NCI-H1436 (cell line): ENCODE data around the gene TLE1.
"Not testable (repeated sequence)": the region's sequence is repeated elsewhere in the genome, so short reads cannot be mapped to it uniquely, and the experiment has no call there.

Source experiments
- DNase-seq: peaks from one replicate; lab custom pipeline; 2025; lab: John Stamatoyannopoulos, UW

TLE1 gene

DNA sequence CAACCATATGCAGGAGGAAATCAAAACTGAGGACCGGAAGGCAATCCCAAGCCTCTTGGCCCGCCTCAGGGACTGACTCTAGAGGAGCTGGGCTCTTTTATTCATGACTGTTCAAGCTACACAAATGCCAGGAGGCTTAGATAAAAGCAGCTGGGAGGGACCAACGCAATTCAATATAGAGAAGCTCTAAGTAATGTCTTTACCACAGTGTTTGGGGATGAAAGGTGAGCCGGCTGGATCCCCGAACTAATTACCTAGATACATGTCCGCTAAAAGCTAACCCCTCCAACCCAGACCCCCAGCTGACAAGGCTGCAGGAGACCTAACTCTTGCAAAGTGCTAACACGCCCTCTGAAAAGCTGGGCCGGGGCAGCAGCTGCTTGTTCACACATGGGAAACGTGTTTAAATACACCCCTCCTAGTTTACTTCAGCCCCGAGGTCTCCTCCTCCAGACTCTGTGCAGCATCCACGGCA, 67.5 kb downstream of the TLE1 start:
- DNase-seq = peak; percentile 18

DNA sequence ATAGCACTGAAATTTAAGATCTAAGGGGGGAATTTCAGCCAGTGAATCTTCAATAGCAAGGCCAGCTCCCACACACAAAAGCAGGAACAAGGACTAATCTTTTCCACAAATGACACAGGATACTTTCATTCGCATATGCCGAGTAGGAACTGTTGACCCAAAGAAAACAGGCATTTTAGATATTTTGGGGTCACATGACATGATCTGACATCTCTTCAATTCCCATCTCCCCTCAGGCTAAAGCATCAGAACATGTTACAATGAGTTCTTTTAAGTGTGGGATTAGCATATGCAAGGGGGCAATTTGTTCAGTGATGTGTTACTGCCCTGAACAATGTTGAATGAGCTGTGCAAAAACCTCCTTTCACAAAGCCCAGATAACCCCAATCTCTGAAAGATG, 68.2 kb downstream of the TLE1 start:
- DNase-seq = no peak

DNA sequence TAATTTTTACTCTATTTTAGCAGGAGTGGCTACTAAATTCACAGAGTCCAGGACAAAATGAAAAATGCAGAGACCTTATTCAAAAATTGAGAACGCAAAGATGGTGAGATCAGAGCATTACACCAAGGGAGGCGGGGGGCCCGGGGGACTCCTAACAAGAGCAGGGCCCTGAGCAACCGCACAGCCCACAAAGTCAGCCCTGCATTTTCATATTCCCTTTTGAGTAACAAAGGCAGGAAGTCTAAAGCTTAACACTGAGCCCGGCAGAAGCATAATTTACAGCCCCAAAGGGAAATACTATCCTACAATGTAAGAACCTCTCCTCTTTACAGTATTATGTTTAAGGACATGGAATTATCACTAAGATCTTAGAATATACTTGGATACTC, 69.4 kb downstream of the TLE1 start:
- DNase-seq = no peak

DNA sequence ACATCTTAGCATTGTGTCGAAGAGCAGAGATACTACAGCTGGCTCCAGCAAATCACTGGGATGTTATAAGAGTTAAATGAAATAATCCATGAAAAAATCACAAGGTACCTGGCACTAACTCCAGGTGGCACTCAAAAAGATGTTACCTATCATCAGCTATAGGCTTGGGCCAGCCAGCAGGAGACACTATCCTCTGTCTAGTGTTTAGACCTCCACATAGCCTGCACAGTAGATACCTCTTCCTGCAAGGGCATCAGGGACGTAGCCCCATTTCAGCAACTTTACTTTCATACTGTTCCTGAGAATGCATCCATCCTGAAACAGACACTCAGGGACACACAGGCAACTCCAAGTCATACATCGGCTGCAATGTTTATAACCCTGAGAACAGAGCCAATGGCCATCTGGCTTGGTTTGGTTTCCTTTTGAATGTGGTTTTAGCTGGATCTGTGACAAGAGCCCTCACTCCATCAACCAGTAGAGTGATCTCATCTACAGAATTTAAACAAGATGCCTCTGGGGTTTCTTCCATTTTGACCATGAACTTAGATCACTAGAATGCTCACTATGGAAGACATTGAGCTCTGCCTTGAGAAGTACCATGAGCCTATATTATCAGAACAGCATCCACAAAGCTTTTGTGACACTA, 69.9 kb downstream of the TLE1 start:
- no peak for DNase-seq

DNA sequence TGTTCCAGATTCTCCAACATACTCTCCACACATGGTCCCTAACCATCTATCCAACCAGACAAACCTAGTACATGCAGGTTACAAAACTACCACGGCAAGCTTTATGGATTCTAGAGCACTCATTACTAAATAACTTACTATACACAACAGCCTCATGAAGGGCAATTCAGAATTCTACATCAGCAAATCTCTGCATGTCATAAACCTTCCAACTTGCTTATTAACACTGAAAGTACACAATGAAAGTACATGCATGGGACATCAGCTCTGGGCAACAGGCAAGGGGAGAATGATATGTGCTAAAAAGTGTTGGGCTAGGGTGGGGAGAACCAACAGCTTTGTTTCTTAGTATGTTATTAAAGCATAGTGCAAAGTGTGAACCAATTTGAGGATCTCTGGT, 70.4 kb downstream of the TLE1 start:
- DNase-seq = no peak

DNA sequence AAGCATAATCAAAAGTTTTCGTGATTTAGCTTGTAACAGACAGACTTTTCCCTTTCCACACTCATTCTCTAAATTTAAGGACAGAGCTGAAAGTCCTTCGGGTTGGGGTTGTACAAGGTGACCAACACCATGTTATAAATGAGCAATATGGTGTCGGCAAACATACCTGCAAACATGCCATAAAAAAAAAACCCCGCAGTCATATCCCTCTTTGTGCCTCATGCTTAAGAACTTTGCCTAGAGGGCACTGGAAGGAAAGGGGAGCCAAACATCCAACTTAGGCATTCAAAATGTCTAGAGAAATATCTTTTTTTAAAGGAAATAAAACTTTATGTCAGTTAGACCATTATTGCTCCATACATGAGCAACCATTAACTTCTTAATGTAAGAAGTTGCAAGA, 73.2 kb downstream of the TLE1 start:
- DNase-seq = no peak

DNA sequence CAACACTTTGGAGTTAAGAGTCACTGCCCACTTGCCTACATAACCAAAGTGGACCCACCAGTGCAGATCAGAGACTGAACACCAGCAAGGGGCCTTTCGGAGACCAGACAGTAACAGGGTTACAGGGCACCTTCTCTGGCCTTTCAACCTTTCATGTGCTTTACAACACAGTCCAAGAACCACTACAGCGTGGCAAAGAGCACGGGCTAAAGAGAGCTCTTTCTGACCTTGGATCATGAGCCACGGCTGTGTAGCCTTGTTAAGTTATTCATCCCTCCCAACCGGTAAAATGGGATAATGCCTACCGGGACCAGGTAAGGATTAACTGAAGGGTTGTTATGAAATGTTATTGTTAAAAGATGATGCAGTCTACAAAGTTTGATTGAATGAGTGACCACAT, 75.0 kb downstream of the TLE1 start:
- no peak for DNase-seq

DNA sequence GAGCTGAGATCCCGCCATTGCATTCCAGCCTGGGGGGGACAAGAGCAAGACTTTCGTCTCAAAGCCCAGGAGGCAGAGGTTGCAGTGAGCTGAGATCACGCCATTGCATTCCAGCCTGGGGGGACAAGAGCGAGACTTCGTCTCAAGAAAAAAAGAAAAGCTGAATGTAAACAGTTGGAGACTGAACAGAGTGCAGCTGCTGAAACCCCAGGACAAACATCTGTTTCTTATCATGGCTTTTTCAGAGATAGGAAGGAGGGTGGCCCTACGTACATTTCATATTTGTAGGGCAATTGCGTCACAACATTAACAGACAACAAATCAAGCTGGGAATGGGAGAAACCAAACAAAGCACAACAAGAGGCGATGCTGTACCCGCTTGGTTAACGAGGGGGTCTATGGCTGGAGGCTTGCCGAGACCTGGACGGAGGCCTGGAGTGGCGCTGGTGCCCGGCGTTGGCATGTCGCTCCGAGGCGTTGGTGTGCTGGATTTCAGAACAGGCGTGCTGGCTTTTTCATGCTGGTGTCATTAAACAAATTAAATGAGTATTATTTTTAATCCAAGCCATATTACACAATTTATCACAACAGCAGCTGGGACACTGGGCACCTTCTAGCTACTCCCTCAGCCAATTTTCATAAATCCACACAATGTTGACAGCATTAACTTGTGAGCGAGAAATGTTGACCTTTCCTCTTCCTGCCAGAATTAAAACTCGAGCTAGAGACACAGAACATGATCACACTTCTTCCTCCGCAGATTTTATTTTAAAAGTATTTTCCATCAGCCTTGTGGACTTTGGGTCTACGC, 76.1 kb downstream of the TLE1 start:
- DNase-seq = no peak

DNA sequence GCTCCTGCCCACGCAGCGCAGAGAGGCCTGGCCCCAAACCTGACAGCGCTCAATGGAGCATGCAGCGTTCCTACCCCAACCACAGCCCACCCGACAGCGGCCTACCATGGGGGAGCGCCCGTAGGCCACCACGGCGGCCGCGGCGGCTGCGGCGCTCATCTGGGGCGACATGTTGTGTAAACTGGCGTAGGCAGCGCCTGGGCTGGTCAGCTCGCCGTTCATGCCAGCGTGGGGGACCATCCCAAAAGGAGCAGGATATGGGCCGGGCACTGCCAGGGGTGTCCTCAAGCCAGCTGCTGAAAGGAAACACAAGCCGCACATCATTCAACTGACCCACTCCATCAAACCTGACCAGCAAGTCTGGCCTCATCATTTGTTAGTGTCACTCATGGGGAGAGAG, 77.7 kb downstream of the TLE1 start:
- no peak for DNase-seq

DNA sequence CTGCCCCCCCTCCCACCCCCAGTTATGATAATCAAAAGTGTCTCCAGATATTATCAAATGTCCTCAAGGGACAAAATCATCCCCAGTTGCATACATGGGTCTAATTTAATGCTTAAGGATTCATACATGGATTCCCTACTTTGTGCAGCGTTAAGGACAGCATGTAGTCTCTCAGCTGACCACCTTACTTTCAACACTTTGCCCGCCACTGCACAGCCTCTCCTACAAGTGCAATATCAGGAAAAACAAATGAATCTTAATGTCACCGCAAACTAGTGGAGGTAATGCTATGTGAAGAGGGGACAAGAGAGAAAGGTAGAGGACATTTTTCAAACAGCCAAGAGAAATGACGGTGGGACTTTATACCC, 78.6 kb downstream of the TLE1 start:
- DNase-seq = no peak

DNA sequence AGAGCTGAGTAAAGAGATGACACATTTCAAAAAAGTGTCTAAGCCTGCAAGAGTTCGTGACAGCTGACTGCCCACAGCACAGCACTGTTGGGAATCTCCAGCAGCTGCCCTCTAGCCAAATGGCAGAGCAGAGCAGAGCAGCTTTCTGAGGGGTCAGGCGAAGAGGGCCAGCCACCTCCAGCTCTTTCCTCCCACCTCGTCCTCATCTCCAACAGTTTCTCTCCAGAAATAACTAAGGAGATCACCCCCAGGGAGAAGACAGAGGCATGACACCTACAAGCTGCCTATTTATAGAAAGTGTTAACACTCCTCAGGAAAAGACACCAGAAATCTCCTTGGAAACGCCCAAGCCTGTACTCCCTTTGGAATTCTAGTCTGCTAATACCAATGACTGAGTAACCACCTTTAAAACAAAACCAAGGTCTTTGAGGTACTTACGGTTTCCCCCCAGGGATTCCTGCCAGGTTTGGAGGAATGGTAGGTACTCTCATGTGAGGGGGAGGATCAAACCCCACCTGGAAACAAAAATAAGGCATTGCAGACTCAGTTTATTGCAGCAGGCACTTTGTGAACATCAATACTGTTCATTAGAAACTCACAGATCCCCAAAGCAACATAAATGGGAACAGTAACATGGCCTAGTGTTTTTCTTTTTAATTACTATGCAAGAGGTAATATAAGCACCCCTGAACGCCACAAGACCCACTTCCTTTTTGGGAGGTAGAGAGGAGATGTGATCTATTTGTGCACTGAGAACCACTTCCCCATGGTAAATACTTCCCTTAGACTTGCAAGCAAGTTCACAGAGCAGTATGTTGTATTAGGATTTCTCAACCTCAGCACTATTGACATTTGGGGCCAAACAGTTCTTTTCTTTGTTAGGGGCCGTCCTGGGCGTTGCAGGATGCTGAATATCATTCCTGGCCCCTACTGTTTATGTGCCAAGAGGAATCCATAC, 79.3 kb downstream of the TLE1 start:
- DNase-seq = no peak

DNA sequence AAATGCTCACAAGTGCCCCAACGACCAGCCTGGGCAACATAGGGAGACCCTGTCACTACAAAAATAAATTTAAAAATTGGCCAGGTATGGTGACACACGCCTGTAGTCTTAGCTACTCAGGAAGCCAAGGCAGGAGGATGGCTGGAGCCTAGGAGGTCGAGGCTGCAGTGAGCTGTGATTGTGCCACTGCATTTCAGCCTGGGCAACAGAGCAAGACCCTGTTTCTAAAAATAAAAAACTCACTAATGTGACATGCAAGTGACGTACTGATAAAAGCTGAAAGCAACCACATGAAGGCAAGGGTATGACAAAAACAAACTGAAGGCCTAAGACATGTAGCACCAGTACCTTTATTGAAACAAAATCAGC, 81.1 kb downstream of the TLE1 start:
- no peak for DNase-seq

DNA sequence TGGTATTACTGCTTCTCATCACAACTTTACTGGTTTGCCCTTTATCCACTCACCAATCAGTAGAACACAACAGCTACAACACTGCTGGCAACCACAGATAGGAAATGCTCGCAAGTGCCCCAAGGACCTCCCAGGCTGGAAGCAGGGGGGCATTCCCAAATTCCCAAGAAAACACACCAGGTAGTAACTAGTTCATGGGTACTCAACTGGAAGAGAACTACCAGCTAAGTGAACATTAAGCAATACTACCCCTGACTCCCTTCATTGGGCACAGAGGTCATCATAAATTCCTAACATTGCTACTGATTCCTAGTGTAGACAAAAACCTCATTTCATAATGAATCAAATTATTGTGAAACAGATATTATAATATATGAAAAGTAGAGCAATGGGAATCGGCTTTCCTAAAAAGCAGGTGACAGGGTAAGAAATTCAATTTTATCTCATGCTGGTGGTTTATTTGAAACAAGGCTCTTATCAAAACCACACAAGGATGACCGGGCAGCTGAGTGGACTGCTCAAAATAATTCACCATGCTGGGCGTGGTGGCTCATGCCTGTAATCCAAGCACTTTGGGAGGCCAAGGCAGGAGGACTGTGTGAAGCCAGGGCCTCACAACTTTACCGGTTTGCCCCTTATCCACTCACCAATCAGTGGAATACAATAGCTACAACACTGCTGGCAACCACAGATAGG, 81.6 kb downstream of the TLE1 start:
- DNase-seq = no peak

DNA sequence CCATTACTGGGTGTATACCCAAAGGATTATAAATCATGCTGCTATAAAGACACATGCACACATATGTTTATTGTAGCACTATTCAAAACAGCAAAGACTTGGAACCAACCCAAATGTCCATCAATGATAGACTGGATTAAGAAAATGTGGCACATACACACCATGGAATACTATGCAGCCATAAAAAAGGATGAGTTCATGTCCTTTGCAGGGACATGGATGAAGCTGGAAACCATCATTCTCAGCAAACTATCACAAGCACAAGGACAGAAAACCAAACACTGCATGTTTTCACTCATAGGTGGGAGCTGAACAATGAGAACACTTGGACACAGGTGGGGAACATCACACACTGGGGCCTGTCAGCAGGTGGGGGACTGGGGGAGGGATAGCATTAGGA, 83.1 kb downstream of the TLE1 start:
- DNase-seq = not testable (repeated sequence)

DNA sequence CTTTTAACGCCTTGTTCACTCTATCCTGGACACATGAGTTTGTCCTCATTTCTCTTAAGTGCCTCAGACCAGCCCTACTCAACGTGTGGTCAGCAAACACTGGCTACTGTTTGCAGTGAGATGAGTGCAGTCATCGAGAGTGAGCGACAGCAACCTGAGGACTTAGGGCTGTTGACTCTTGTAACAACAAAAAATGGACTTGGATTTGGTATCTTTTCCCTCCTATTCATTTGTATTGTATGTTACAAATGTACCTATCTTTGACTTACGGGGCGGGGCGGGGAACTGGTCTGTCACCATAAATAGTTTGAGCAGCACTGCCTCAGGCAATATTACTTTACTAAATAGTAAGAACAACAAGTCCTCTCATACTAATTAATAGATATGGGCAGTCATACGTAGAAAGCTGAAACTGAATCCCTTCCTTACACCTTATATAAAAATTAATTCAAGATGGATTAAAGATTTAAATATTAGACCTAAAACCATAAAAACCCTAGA, 84.1 kb downstream of the TLE1 start:
- DNase-seq = no peak

DNA sequence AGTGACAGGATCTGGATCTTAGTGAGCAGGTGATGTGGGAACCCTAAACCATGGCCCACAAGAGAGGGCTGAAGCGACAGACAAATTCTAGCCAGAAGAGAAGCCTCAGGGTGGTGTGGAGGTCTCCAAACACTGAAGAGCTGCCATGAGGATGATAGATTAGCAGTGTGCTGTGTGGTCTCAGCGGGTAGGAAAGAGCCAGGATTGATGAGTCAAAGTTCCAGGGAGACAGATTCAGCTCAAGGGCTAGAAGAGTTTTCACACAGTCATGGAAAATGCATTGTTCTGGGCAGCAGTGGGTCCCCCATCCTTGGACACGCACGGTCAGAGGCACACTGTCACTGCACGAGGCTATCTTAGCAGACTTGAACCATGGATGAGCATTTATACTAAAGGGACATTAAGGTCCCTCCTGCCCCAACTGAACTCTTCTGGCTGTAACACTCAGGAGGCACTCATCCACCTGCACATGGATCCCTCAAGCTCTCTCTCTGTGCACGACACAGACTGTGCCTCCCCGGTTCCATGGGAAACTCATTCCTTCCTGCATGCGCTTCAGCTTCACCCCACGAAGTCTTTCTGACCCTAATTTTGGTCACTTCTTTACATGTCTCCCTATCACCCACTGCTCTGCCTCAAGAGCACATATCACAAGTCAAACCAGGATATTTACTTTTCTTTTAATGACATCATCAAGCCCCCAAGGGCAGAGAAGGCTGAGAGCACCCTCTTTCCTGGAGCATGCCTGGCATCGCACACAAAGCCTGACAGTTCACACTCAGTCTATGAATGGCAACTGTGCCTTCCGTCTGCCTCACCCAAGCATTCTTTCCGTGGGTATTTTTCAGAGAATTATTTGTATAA, 84.8 kb downstream of the TLE1 start:
- DNase-seq = no peak

DNA sequence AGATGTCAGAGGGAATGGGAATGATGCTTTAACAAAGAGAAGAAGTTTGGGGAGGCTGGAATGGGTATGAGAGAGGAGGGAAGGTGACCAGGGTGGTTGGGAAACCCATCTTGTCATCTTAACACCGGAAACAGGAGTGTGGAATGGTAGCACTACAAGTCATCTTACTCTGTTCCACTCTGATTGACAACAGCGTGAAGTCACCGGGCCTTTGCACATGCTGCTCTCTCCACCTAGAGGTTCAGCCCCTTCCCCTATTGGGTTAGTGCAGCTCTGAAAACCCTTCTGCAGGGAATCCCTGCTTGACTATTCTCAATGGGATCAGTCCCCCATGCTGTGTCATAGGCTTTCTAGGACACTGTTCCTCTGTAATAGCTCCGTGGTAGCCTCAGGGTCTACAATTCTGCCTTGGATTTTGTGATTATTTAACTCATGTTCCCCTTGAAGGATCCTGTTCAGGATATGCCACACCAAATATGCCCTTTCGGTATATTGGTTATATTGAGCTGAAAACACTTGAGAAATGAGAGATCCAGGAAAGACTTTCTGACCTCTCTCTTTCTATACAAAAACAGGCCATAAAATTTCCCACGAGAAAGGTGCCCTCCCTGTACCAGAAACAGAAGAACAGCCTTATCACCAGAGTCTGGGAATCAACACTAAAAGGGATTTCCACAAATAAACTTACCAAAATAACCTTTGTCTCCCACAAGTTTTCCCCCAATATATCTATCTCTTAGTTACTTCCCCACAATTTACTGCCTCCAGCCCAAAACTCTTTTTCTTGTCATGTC, 86.3 kb downstream of the TLE1 start:
- no peak for DNase-seq

DNA sequence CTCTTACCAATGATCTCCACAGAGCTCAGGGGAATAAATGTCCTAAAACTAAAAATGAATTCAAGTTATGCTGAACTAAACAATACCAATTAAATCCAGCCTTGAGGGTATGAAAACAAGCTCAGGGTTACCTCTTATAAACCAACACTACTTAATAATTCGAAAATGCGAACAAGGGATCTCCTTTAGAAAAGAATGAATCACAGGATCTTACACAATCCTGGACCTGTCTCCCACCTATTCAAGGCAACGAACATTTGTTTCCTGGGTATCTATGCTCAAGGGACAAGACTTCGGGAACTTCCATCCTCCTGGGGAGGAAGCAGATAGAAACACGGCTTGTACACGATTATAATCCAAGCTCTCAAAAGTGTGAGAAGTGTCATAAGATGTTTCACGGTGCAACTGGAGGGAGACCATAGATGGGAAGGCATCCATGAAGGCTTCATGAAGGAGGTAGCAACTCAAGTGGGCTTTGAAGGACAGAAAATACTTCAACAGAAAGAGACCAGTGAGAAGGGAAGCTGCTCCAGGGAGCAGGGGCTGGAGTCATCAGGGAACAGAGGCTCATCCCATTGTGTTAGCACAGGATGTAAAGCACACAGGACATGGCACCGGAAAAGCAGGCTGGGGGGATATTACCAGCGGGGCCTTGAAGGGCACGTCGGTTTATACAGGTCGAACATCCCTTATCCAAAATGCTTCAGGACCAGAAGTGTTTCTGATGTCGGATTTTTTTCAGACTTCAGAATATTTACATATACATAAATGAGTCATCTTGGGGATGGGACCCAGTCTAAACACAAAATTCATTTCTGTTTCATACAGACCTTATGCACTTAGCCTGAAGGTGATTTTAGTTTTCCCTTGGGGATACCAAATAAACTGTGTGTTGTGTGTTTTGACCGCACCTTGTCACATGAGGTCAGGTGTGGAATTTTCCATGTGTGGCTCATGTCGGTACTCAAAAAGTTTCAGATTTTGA, 87.4 kb downstream of the TLE1 start:
- no peak for DNase-seq

DNA sequence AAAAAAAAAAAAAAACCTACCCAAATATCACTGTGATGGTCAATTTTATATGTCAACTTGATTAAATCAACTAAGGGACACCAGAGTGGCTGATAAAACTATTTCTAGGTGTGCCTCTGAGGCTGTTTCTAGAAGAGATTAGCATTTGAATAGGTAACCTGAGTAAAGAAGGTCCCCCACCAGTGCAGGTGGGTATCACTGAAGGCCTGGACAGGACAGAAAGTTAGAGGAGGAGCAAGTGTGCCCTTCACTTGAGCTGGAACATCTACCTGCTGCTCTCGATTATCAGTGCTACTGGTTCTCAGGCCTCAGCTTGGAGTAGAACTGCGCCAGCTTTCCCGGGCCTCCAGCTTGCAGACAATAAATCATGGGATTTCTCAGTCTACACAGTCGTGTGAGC, 88.7 kb downstream of the TLE1 start:
- DNase-seq = no peak
